Upper lobe of left lung (tissue), 6 donors: ENCODE data around the gene SGSM1. TPM values are rescaled to one million over a fixed set of nuclear protein-coding genes. Genes with fewer than 3 reads are reported as not detected.

Source experiments
- ATAC-seq, 2 donors: fragments of 200-7000 bp; cut with Tn5 transposase; one replicate each; pipeline ENCODE4 v1.9.1; 2022; ENCODE audit warnings: mild to moderate bottlenecking in 2 of 2, moderate library complexity in 2 of 2; ENCODE audit not compliant: low FRiP score in 2 of 2
- DNase-seq, 2 donors: peaks; one replicate each; pipeline ENCODE4 v3.0.0-alpha.2; 2019 to 2020
- H3K27ac ChIP-seq, 4 donors: fragments of 200-600 bp; sonication (generic); one replicate each; pipeline ENCODE4 v1.5.1; 2016 to 2019
- H3K27me3 ChIP-seq, 4 donors: fragments of 200-600 bp; sonication (generic); one replicate each; pipeline ENCODE4 v1.5.1; 2017 to 2019
- H3K36me3 ChIP-seq, 4 donors: fragments of 200-600 bp; sonication (generic); one replicate each; pipeline ENCODE4 v1.5.1; 2016 to 2019
- H3K4me1 ChIP-seq, 4 donors: fragments of 200-600 bp; sonication (generic); one replicate each; pipeline ENCODE4 v1.5.1; 2018 to 2019
- H3K4me3 ChIP-seq, 4 donors: fragments of 200-600 bp; sonication (generic); one replicate each; pipeline ENCODE4 v1.5.1; 2017 to 2019; ENCODE audit warnings: mild to moderate bottlenecking in 2 of 4, moderate library complexity in 1 of 4
- H3K9me3 ChIP-seq, 4 donors: fragments of 200-600 bp; sonication (generic); one replicate each; pipeline ENCODE4 v1.5.1; 2018 to 2019
- CTCF ChIP-seq, 6 experiments: fragments of 450-650 bp in 4 of 6; fragments of 200-600 bp in 2 of 6; sonication (generic) in 2 of 6; IDR thresholded peaks; one replicate each; pipeline ENCODE4 v1.5.1; 2016 to 2019; ENCODE audit warnings: antibody characterized with exemption in 6 of 6
- EP300 ChIP-seq, 4 donors: sonication (generic); formaldehyde crosslinking; IDR thresholded peaks; one replicate each; pipeline ENCODE4 v1.5.1; 2017; ENCODE audit warnings: antibody characterized with exemption in 4 of 4, control low read depth in 2 of 4
- POLR2A ChIP-seq, 4 donors: fragments of 450-650 bp; IDR thresholded peaks; one replicate each; pipeline ENCODE4 v1.5.1; 2016 to 2017; ENCODE audit warnings: antibody characterized with exemption in 4 of 4, mild to moderate bottlenecking in 2 of 4
- POLR2AphosphoS5 ChIP-seq, 2 donors: sonication (generic); formaldehyde crosslinking; IDR thresholded peaks; one replicate each; pipeline ENCODE4 v1.5.1; 2017; ENCODE audit warnings: antibody characterized with exemption in 2 of 2
- WGBS, 2 donors: methylation state at CpG; one replicate each; pipeline ENCODE4 v1.1.5; 2017 to 2018; 5-methylcytosine and 5-hydroxymethylcytosine counted together
- total RNA-seq, 6 donors: library from RNA; depleted of rRNA in 4 of 6; stranded (reverse); fragments of >200 nt in 4 of 6; gene quantifications; one replicate each; pipeline versions ENCODE4 v1.1.0 to v1.2.1, GENCODE V29; 2016 to 2021
- donor health status: DM: no; HTN: no; CAD: no; lungs with moderate emphysema.
- donor health status: DM: no; HTN: yes; CAD: no; lungs with severe emphysema.

SGSM1 gene
- total RNA-seq, 6 donors from 2014 or later = 0.76 to 4.2 (median 2.8) TPM

DNA sequence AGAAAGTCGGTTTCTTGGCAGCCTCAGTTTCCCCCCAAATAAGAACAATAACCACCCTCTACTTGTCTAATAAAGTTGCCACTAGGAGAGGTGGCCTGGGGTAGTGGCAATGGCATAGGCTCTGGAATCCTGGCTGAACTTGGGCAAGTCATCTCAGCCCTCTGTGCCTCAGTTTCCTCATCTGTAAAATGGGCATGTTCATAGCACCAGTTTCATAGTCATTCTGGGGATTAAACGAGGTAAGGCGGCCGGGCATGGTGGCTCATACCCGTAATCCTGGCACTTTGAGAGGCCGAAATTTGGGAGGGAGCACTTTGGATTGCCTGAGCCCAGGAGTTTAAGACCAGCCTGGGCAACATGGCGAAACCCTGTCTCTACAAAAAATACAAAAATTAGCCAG, 63.0 kb downstream of the SGSM1 start:
- Histone ChIP-seq H3K27ac (no peak overlapping the region), H3K9me3 (no peaks in the 10 kb centered on the region), H3K4me3 (no peak overlapping the region), H3K27me3 (no peaks in the 10 kb centered on the region), H3K36me3 (no peaks in the 10 kb centered on the region), H3K4me1 (no peaks in the 10 kb centered on the region)
- TF ChIP-seq EP300 (IDR thresholded peaks at IDR 0.05) (no peak), POLR2AphosphoS5 (IDR thresholded peaks at IDR 0.05) (no peak), POLR2A (IDR thresholded peaks at IDR 0.05) (no peak), CTCF (IDR thresholded peaks at IDR 0.05) (no peak)
- no peak for ATAC-seq
- WGBS, 2 donors = 94 to 96% methylated on average over 7 of the region's 7 CpGs
- DNase-seq = no peak

DNA sequence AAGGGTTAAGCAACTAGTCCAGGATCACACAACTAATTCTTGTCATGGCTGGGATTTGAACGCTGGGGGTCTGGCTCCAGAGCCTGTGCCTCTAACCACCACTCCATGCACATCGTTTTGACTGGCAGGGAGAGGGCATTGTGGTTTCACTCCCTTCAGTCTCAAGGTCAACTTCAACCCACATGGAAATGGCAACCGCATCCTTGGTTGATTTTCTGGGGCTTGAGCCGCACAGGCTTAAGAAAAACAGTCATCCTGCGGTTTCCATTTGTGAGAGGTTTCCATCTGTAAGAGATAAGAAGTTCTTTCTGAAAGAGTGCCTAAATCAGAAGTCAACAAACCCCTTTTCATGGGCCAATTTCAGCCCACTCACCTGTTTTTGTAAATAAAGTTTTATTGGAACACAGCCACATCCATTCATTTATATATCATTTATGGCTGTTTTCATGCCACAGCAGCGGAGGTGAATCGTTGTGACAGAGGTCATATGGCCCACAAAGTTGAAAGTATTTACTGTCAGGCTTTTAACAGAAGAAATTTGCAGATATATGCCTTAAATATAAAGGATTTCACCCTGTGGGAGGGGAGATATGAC, 65.7 kb downstream of the SGSM1 start:
- Histone ChIP-seq H3K27me3 (no peaks in the 10 kb centered on the region), H3K4me3 (no peak overlapping the region), H3K36me3 (peaks cover 0 to under 1% (median 0%) of the 10 kb centered on the region in 4 donors), H3K27ac (no peak overlapping the region), H3K4me1 (no peaks in the 10 kb centered on the region), H3K9me3 (no peaks in the 10 kb centered on the region)
- 82 to 90% methylated on average over 5 to 7 of the region's 7 CpGs for WGBS, 2 donors
- ATAC-seq (no peak), DNase-seq (no peak)
- no peak for TF ChIP-seq EP300 (IDR thresholded peaks at IDR 0.05)
- TF ChIP-seq CTCF (IDR thresholded peaks at IDR 0.05) = no peak
- TF ChIP-seq POLR2AphosphoS5 (IDR thresholded peaks at IDR 0.05) = no peak
- no peak for TF ChIP-seq POLR2A (IDR thresholded peaks at IDR 0.05)

- Histone ChIP-seq H3K27me3 (no peaks in the 10 kb centered on the region), H3K36me3 (peaks cover 0 to 3% (median 0%) of the 10 kb centered on the region in 4 donors), H3K9me3 (no peaks in the 10 kb centered on the region), H3K27ac (no peak overlapping the region), H3K4me1 (no peaks in the 10 kb centered on the region), H3K4me3 (no peak overlapping the region)
- 74 to 80% methylated on average over 5 of the region's 5 CpGs for WGBS, 2 donors
- ATAC-seq (no peak), DNase-seq (no peak)
- no peak for TF ChIP-seq EP300 (IDR thresholded peaks at IDR 0.05)
- TF ChIP-seq CTCF (IDR thresholded peaks at IDR 0.05) = no peak
- no peak for TF ChIP-seq POLR2AphosphoS5 (IDR thresholded peaks at IDR 0.05)
- TF ChIP-seq POLR2A (IDR thresholded peaks at IDR 0.05) = no peak
These were observed 67.2 kb downstream of the SGSM1 start for GRCh38 chr22:24873226-24873625.

DNA sequence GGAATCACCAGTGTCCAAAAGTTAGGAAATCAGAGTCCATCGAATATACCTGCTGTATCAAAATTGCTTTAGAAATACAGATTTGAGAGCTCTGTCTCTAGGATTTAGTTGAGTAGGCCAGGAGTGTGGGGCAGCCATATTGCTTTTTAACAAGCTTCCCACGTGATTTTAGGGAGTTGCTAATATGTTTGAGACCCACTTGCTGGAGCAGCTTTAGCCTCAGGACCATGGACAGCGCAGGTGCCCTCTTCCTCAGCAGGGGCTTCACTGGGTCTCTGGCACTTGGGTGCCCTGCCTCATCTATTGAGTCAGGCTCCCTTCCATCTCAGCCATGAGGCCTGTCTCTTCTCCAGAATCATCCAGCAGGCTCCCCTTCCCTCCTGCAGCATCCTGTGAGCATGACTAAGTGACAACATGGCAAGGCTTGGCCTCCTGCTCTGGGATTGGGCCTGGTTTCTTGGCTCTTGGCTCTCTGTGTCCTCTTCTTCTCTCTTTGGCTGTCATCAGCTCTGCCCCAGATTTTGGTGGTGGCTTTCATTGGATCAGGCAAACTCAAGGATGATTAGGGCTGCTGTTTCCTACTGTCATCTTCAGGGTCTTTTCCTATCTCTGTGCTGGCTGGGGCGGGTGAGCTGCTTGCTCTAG, 70.0 kb downstream of the SGSM1 start:
- no peaks in the 10 kb centered on the region for H3K9me3 ChIP-seq
- no peaks in the 10 kb centered on the region for H3K4me1 ChIP-seq
- no peak overlapping the region for H3K27ac ChIP-seq
- no peaks in the 10 kb centered on the region for H3K27me3 ChIP-seq
- peaks cover 0 to 7% (median 0%) of the 10 kb centered on the region in 4 donors for H3K36me3 ChIP-seq
- ATAC-seq = no peak
- WGBS, 2 donors = 72 to 87% methylated on average over 2 to 4 of the region's 4 CpGs
- no peak overlapping the region for H3K4me3 ChIP-seq
- TF ChIP-seq CTCF (IDR thresholded peaks at IDR 0.05) (no peak), POLR2A (IDR thresholded peaks at IDR 0.05) (no peak), EP300 (IDR thresholded peaks at IDR 0.05) (no peak), POLR2AphosphoS5 (IDR thresholded peaks at IDR 0.05) (no peak)
- no peak for DNase-seq

DNA sequence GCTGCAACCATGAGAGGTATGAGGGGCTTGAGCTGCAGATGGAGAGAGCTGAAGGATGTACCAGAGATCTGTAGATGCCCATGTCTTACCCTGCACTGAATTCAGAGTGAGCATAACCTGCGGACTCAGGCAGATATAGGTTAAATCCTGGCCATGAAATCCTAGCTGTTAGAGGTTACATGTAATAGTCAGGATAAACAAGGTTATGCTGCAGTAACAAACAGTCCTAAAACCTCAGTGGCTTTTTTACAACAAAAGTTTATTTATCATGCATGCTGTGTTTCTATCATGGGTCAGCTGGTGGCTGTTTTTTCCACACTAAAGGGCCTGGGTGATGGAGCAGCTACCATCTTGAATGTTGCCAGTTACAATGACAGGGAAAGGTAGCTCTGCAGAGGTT, 70.7 kb downstream of the SGSM1 start:
- no peak for TF ChIP-seq POLR2A (IDR thresholded peaks at IDR 0.05)
- no peak for TF ChIP-seq POLR2AphosphoS5 (IDR thresholded peaks at IDR 0.05)
- no peak for TF ChIP-seq EP300 (IDR thresholded peaks at IDR 0.05)
- no peak for TF ChIP-seq CTCF (IDR thresholded peaks at IDR 0.05)
- WGBS, 2 donors = 100% methylated on average over 1 of the region's 1 CpG; no CpG with 5 or more reads in 1 of the 2 donors
- Histone ChIP-seq H3K4me3 (no peak overlapping the region), H3K9me3 (no peaks in the 10 kb centered on the region), H3K4me1 (no peaks in the 10 kb centered on the region), H3K27me3 (no peaks in the 10 kb centered on the region), H3K27ac (no peak overlapping the region), H3K36me3 (peaks cover 0 to 7% (median 0%) of the 10 kb centered on the region in 4 donors)
- no peak for DNase-seq
- ATAC-seq = no peak
